ENCODE data around the gene BAIAP2L1. TPM values are rescaled to one million over a fixed set of nuclear protein-coding genes. Genes with fewer than 3 reads are reported as not detected.
"Not testable (repeated sequence)": the region's sequence is repeated elsewhere in the genome, so short reads cannot be mapped to it uniquely, and the experiment has no call there.

Gene BAIAP2L1
- total and polyA plus RNA-seq, 2 of the 8 experiments (the other 6 are each of a cell fraction or from before 2014, with no cell fraction given): 19.2 to 42.9 TPM

- not testable (repeated sequence) for H2BK20ac ChIP-seq (ENCODE audit: low read length); H3K36me3 ChIP-seq (ENCODE audit: control insufficient read depth in 2 of 4, insufficient read depth in 4 of 4, low read length in 3 of 4); H3K4me2 ChIP-seq (ENCODE audit: insufficient read depth in 1 of 2, low read depth in 2 of 2, low read length in 2 of 2); H3K4ac ChIP-seq (replicated peaks; ENCODE audit: insufficient read length, low read depth, low read length); H3K9me3 ChIP-seq (ENCODE audit: insufficient read depth in 2 of 2, low read depth in 1 of 2, low read length in 1 of 2); H3K27me3 ChIP-seq (replicated peaks in 1 of 4; ENCODE audit: control insufficient read depth in 3 of 4, extremely low read depth in 1 of 4, insufficient read depth in 3 of 4, low read length in 3 of 4); FAIRE-seq; H4K8ac ChIP-seq (ENCODE audit: extremely low read depth, insufficient read depth, low read length); H3K23ac ChIP-seq (ENCODE audit: insufficient read length); H2AFZ ChIP-seq (ENCODE audit: low read length); H2BK12ac ChIP-seq (ENCODE audit: low read depth, low read length); H3K4me3 ChIP-seq (ENCODE audit: extremely low read depth in 1 of 4, insufficient read depth in 2 of 4, low read depth in 3 of 4, low read length in 4 of 4); H2BK120ac ChIP-seq (replicated peaks; ENCODE audit: low read depth, low read length); H3K14ac ChIP-seq (ENCODE audit: insufficient read length); H3K4me1 ChIP-seq (replicated peaks in 1 of 4; ENCODE audit: control insufficient read depth in 3 of 4, insufficient read depth in 4 of 4, low read length in 3 of 4); H2BK5ac ChIP-seq (ENCODE audit: low read depth, low read length); H3K56ac ChIP-seq (replicated peaks; ENCODE audit: insufficient read length, low read depth, low read length); H3K23me2 ChIP-seq (ENCODE audit: low read depth, low read length); H3K27ac ChIP-seq (ENCODE audit: low read depth, low read length); H4K91ac ChIP-seq (replicated peaks; ENCODE audit: insufficient read length, low read length); H3K9ac ChIP-seq (replicated peaks in 1 of 4; ENCODE audit: extremely low read depth in 1 of 4, low read depth in 3 of 4, low read length in 3 of 4); H3K18ac ChIP-seq (ENCODE audit: extremely low read depth, low read length); H3K79me1 ChIP-seq (ENCODE audit: low read depth, low read length); H3K79me2 ChIP-seq (ENCODE audit: control insufficient read depth in 1 of 2, insufficient read depth in 2 of 2, low read length in 2 of 2); DNase-seq (ENCODE audit: low read depth in 1 of 2, low spot score in 2 of 2); H4K5ac ChIP-seq (ENCODE audit: insufficient read length, low read depth, low read length); H2BK15ac ChIP-seq (ENCODE audit: low read length); H4K20me1 ChIP-seq (replicated peaks in 1 of 2; ENCODE audit: control insufficient read depth in 1 of 2, insufficient read depth in 2 of 2, low read length in 2 of 2); H2AK5ac ChIP-seq (ENCODE audit: low read depth, low read length)
- ChIA-PET CTCF (ENCODE audit: partially characterized antibody) (interaction anchor here (0.6 to 20.6 kb wide), 11 partner anchors 9 to 447 kb away, joined by 3 to 365 read pairs (median 3); no protein-coding TSS in a partner anchor), POLR2A (ENCODE audit: partially characterized antibody) (interaction anchor here (0.6 kb wide), 1 partner anchor 143 kb away, joined by 3 read pairs; no protein-coding TSS in a partner anchor)
- 91% methylated on average over 12 of the region's 12 CpGs; no CpG with 5 or more reads in 1 of the 2 experiments for WGBS, 2 experiments (ENCODE audit: extremely low coverage in 1 of 2, insufficient coverage in 1 of 2, insufficient read length in 1 of 2, insufficient replicate concordance in 2 of 2, low coverage in 1 of 2, low lambda C conversion rate in 2 of 2, missing lambda C conversion rate in 1 of 2)
Measured at GRCh38 chr7:98417604-98418270, 16.8 kb upstream of the BAIAP2L1 start.
